Trophoblast cell (in vitro differentiated cells and primary cell): ENCODE data around the gene FBXO10.

ENCODE experiments used
- DNase-seq, 2 donors: peaks; one replicate each; pipeline ENCODE4 v3.0.0-alpha.2; 2016
- H2AFZ ChIP-seq: 2 replicates; pipeline ENCODE4 v1.6.1; 2013; ENCODE audit warnings: low read length, moderate library complexity, mild to moderate bottlenecking; ENCODE audit not compliant: insufficient read depth, poor library complexity
- H2AK5ac ChIP-seq: 2 replicates; pipeline ENCODE4 v1.6.1; 2013; ENCODE audit warnings: mild to moderate bottlenecking, low read length
- H2BK120ac ChIP-seq: 2 replicates; pipeline ENCODE4 v1.6.1; 2013; ENCODE audit warnings: low read length, mild to moderate bottlenecking, moderate library complexity; ENCODE audit not compliant: insufficient read depth, poor library complexity
- H2BK12ac ChIP-seq: 2 replicates; pipeline ENCODE4 v1.6.1; 2013; ENCODE audit warnings: mild to moderate bottlenecking, low read length, moderate library complexity
- H2BK5ac ChIP-seq: 2 replicates; pipeline ENCODE4 v1.6.1; 2013; ENCODE audit warnings: low read length, low read depth, moderate library complexity, mild to moderate bottlenecking; ENCODE audit not compliant: poor library complexity
- H3K14ac ChIP-seq: 2 replicates; pipeline ENCODE4 v1.6.1; 2013; ENCODE audit warnings: mild to moderate bottlenecking, low read length
- H3K18ac ChIP-seq: 2 replicates; pipeline ENCODE4 v1.6.1; 2013; ENCODE audit warnings: mild to moderate bottlenecking, low read length
- H3K23ac ChIP-seq: 2 replicates; pipeline ENCODE4 v1.6.1; 2013; ENCODE audit warnings: low read length
- H3K27ac ChIP-seq: 2 replicates; pipeline ENCODE4 v1.5.1; 2013; ENCODE audit warnings: low read depth, mild to moderate bottlenecking, inconsistent platforms, low read length, moderate library complexity
- H3K27me3 ChIP-seq: 2 replicates; pipeline ENCODE4 v1.6.1; 2013; ENCODE audit warnings: inconsistent platforms, mild to moderate bottlenecking, low read length, moderate library complexity; ENCODE audit not compliant: insufficient read depth
- H3K36me3 ChIP-seq, 2 experiments: 1 replicate in 1 of 2; 2 replicates in 1 of 2; pipeline ENCODE4 v1.6.1; 2013; ENCODE audit warnings: low read length in 2 of 2, mild to moderate bottlenecking in 2 of 2, moderate library complexity in 1 of 2; ENCODE audit not compliant: insufficient read depth in 2 of 2, control insufficient read depth in 1 of 2
- H3K4ac ChIP-seq: 2 replicates; pipeline ENCODE4 v1.6.1; 2013; ENCODE audit warnings: low read depth, mild to moderate bottlenecking, low read length, moderate library complexity
- H3K4me1 ChIP-seq, 2 experiments: 1 replicate in 1 of 2; 2 replicates in 1 of 2; pipeline ENCODE4 v1.6.1; 2013; ENCODE audit warnings: low read length in 2 of 2, mild to moderate bottlenecking in 2 of 2, moderate library complexity in 1 of 2; ENCODE audit not compliant: insufficient read depth in 2 of 2, control insufficient read depth in 1 of 2
- H3K4me2 ChIP-seq: 2 replicates; pipeline ENCODE4 v1.6.1; 2013; ENCODE audit warnings: inconsistent platforms, mild to moderate bottlenecking, low read length, moderate library complexity
- H3K4me3 ChIP-seq: 2 replicates; pipeline ENCODE4 v1.5.1; 2013; ENCODE audit warnings: mild to moderate bottlenecking, low read depth, low read length, inconsistent platforms
- H3K79me1 ChIP-seq: one replicate; pipeline ENCODE4 v1.6.1; 2013; ENCODE audit warnings: low read length
- H3K79me2 ChIP-seq: 2 replicates; pipeline ENCODE4 v1.6.1; 2013; ENCODE audit warnings: low read length, mild to moderate bottlenecking; ENCODE audit not compliant: control insufficient read depth, insufficient read depth, poor library complexity
- H3K9ac ChIP-seq: 2 replicates; pipeline ENCODE4 v1.6.1; 2013; ENCODE audit warnings: mild to moderate bottlenecking, low read length
- H3K9me3 ChIP-seq: 2 replicates; pipeline ENCODE4 v1.6.1; 2013; ENCODE audit warnings: low read depth, mild to moderate bottlenecking, control low read depth, inconsistent platforms, low read length; ENCODE audit not compliant: insufficient read depth
- H4K12ac ChIP-seq: 2 replicates; pipeline ENCODE4 v1.6.1; 2013; ENCODE audit warnings: low read depth, mild to moderate bottlenecking, low read length, moderate library complexity
- H4K8ac ChIP-seq: 2 replicates; pipeline ENCODE4 v1.6.1; 2013; ENCODE audit warnings: low read depth, mild to moderate bottlenecking, low read length, moderate library complexity
- H4K91ac ChIP-seq: one replicate; pipeline ENCODE4 v1.6.1; 2013; ENCODE audit warnings: low read depth, mild to moderate bottlenecking, low read length, moderate library complexity
- WGBS: extraction: QIAGEN DNeasy Blood & Tissue Kit; methylation state at CpG from one replicate; pipeline ENCODE4 v1.1.7; 2013; ENCODE audit warnings: missing lambda C conversion rate; ENCODE audit not compliant: insufficient read length, insufficient coverage; ENCODE audit errors: extremely low coverage; 5-methylcytosine and 5-hydroxymethylcytosine counted together

Gene FBXO10

GRCh38 chr9:37563806-37564513 is 12.2 kb downstream of the FBXO10 start:
- H3K23ac ChIP-seq: no peak overlapping the region
- DNase-seq: no peak
- no CpG with 5 or more reads among the region's 3 CpGs for WGBS

GRCh38 chr9:37562826-37563225 is 13.4 kb downstream of the FBXO10 start:
- H3K27ac ChIP-seq: no peak overlapping the region
- no peaks in the 10 kb centered on the region for H3K79me2 ChIP-seq
- no peak overlapping the region for H4K12ac ChIP-seq
- no peak overlapping the region for H2AK5ac ChIP-seq
- H3K79me1 ChIP-seq: no peaks in the 10 kb centered on the region
- no peak overlapping the region for H2BK120ac ChIP-seq
- no peak overlapping the region for H2BK5ac ChIP-seq
- peaks cover 7% of the 10 kb centered on the region for H3K9me3 ChIP-seq
- H3K23ac ChIP-seq: no peak overlapping the region
- H4K8ac ChIP-seq: no peak overlapping the region
- no peak overlapping the region for H2BK12ac ChIP-seq
- H2AFZ ChIP-seq: no peak overlapping the region
- H3K4me3 ChIP-seq: no peak overlapping the region
- no peak overlapping the region for H3K18ac ChIP-seq
- no peak overlapping the region for H3K4ac ChIP-seq
- no peak overlapping the region for H3K9ac ChIP-seq
- no peak overlapping the region for H4K91ac ChIP-seq
- no peak overlapping the region for H3K4me2 ChIP-seq
- no CpG with 5 or more reads among the region's 1 CpG for WGBS
- H3K36me3 ChIP-seq: peaks cover 4 to 6% of the 10 kb centered on the region in 2 experiments
- no peak for DNase-seq
- H3K4me1 ChIP-seq: no peaks in the 10 kb centered on the region
- H3K27me3 ChIP-seq: no peaks in the 10 kb centered on the region
- no peak overlapping the region for H3K14ac ChIP-seq

More at GRCh38 chr9:37563806-37564513, 12.2 kb downstream of the FBXO10 start:
- Histone ChIP-seq H2BK120ac (no peak overlapping the region), H4K91ac (no peak overlapping the region), H4K12ac (no peak overlapping the region), H3K4me2 (no peak overlapping the region), H3K27ac (no peak overlapping the region), H3K4me1 (no peaks in the 10 kb centered on the region), H3K27me3 (no peaks in the 10 kb centered on the region), H2AK5ac (no peak overlapping the region), H2BK12ac (no peak overlapping the region), H3K9me3 (peaks cover 7% of the 10 kb centered on the region), H3K79me1 (no peaks in the 10 kb centered on the region), H4K8ac (no peak overlapping the region), H2AFZ (no peak overlapping the region), H3K4ac (no peak overlapping the region), H2BK5ac (no peak overlapping the region), H3K36me3 (peaks cover 4 to 6% of the 10 kb centered on the region in 2 experiments), H3K79me2 (no peaks in the 10 kb centered on the region), H3K14ac (no peak overlapping the region), H3K9ac (no peak overlapping the region), H3K4me3 (no peak overlapping the region), H3K18ac (no peak overlapping the region)

- Histone ChIP-seq H2BK5ac (no peak overlapping the region), H3K79me2 (no peaks in the 10 kb centered on the region)
- no CpG with 5 or more reads among the region's 2 CpGs for WGBS
These were observed 14.5 kb downstream of the FBXO10 start for GRCh38 chr9:37561682-37562081.

GRCh38 chr9:37559855-37560592 is 16.2 kb downstream of the FBXO10 start:
- Histone ChIP-seq H4K91ac (no peak overlapping the region), H2AK5ac (no peak overlapping the region), H4K12ac (no peak overlapping the region), H3K4ac (no peak overlapping the region), H3K4me3 (no peak overlapping the region), H2BK5ac (no peak overlapping the region), H3K27me3 (no peaks in the 10 kb centered on the region), H3K9ac (no peak overlapping the region), H3K27ac (no peak overlapping the region), H3K79me1 (no peaks in the 10 kb centered on the region), H3K79me2 (no peaks in the 10 kb centered on the region), H2BK120ac (no peak overlapping the region), H3K4me2 (no peak overlapping the region), H3K18ac (no peak overlapping the region), H3K4me1 (no peaks in the 10 kb centered on the region), H2BK12ac (no peak overlapping the region), H3K14ac (no peak overlapping the region), H3K9me3 (peaks cover 7% of the 10 kb centered on the region), H2AFZ (no peak overlapping the region), H3K36me3 (peaks cover 4 to 6% of the 10 kb centered on the region in 2 experiments), H4K8ac (no peak overlapping the region), H3K23ac (no peak overlapping the region)
- no CpG with 5 or more reads among the region's 5 CpGs for WGBS
- DNase-seq: no peak

More at GRCh38 chr9:37561682-37562081, 14.5 kb downstream of the FBXO10 start:
- Histone ChIP-seq H3K14ac (no peak overlapping the region), H3K9me3 (peaks cover 7% of the 10 kb centered on the region), H2BK120ac (no peak overlapping the region), H3K4me2 (no peak overlapping the region), H3K36me3 (peaks cover 4 to 6% of the 10 kb centered on the region in 2 experiments), H2AK5ac (no peak overlapping the region), H3K27me3 (no peaks in the 10 kb centered on the region), H3K18ac (no peak overlapping the region), H4K8ac (no peak overlapping the region), H3K4me1 (no peaks in the 10 kb centered on the region), H4K91ac (no peak overlapping the region), H3K4me3 (no peak overlapping the region), H3K9ac (no peak overlapping the region), H2AFZ (no peak overlapping the region), H4K12ac (no peak overlapping the region), H3K27ac (no peak overlapping the region), H3K4ac (no peak overlapping the region), H2BK12ac (no peak overlapping the region), H3K79me1 (no peaks in the 10 kb centered on the region), H3K23ac (no peak overlapping the region)
- DNase-seq: no peak
